ENCODE measurements around the gene VTA1.
"Not testable (repeated sequence)": the region's sequence is repeated elsewhere in the genome, so short reads cannot be mapped to it uniquely, and the experiment has no call there.

Gene VTA1, protein sequence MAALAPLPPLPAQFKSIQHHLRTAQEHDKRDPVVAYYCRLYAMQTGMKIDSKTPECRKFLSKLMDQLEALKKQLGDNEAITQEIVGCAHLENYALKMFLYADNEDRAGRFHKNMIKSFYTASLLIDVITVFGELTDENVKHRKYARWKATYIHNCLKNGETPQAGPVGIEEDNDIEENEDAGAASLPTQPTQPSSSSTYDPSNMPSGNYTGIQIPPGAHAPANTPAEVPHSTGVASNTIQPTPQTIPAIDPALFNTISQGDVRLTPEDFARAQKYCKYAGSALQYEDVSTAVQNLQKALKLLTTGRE

DNA sequence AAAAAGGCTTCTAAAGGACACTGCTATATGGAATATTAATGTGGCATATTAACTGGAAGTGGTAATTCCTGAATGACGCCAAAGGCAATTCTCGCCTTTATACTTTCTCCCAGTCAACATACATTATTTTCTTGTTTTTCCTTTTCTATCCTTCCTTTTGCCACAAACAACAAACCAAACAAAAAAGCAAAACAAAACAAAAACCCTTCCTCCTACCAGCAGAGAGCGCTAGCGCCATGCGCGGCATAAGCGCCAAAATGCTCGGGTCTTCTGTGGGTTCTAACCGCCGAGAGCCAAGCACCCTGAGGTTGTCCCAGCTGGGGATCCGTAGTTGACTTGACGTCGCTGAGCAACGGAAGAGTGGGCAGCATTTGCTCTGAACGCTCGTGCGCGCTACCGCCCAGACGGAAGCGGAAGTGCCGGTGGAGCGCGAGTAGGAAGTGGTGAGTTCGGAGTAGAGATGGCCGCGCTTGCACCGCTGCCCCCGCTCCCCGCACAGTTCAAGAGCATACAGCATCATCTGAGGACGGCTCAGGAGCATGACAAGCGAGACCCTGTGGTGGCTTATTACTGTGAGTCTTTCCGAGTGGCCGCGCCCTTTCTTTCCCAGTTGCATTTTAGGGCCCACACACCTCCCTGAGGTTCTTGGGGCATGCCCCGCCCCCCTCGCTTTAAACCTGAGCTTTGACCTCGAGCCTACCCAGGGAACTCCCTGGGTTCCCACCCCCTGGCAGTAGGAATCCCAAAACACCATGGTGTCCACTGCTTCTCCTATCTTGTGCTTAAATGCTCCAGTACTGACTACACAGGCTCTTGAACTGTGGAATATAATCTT is at the start of gene VTA1, which contains the start of gene NMBR:
VTA1 (plus strand) TSS at position 436 of the 835 bp plus-strand sequence; CDS start at position 461, 25 bp downstream.
NMBR (minus strand) TSS at position 295 of the 835 bp plus-strand sequence. CDS start 58,464 bp downstream, outside the sequence.
- H3K4me3 ChIP-seq (ENCODE audit: low read length), result peak within 1 kb of the TSS; percentile 92
- TF ChIP-seq ZNF274 (IDR thresholded peaks at IDR 0.05; ENCODE audit: low read depth, low read length), result no peak

DNA sequence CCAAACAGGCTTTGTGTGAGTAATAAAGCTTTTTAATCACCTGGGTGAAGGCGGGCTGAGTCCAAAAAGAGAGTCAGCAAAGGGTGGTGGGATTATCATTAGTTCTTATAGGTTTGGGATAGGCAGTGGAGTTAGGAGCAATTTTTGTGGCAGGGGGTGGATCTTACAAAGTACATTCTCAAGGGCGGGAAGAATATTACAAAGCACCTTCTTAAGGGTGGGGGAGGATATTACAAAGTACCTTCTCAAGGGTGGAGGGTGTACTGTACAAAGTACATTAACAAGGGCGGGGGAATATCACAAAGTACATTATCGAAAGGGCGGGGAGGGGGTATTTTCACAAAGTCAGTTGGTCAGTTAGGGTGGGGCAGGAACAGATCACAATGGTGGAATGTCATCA is 42.2 kb upstream of the VTA1 start:
- not testable (repeated sequence) for H3K4me3 ChIP-seq (ENCODE audit: low read length)

DNA sequence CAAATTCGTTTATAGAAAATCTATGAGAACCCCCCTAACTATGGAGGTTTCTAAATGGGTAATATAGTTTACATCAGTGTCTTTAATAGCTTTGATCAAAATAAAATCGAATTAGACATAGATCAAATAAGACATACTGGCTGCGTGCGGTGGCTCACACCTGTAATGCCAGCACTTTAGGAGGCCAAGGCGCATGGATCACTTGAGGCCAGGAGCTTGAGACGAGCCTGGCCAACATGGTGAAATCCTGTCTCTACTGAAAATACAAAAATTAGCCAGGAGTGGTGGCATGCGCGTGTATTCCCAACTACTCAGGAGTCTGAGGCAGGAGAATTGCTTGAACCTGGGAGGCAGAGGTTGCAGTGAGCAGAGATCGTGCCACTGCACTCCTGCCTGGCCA is 36.2 kb upstream of the VTA1 start:
- H3K4me3 ChIP-seq (ENCODE audit: low read length), result not testable (repeated sequence)

DNA sequence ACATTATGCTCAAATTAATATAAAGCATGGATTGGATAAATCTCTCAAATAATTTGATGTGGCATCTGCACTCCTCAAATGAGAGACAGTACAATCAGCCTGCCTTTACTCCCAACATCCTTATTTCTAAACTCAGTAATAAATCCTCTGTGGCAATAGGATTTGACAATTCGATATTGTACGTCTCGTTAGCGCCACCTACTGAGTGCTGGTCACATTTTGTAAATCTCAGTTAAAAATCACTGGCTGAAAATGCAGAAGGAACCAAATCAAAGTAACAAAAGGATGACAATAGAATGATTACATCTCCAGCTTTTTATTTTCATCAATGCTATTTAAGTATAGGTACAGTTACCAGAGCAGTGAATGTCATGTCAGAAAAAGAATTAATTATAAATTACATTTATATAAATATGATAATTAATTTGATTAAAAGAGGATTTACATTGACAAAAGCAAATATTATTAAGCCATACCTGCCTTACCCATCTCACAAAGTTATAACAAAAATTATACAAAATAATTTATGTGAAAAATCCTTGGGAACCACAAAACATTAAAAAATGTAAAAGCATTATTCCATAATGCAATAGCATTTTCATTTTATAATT is 34.5 kb upstream of the VTA1 start:
- H3K4me3 ChIP-seq (ENCODE audit: low read length), result no peak overlapping the region
- no peak for TF ChIP-seq ZNF274 (IDR thresholded peaks at IDR 0.05; ENCODE audit: low read depth, low read length)

DNA sequence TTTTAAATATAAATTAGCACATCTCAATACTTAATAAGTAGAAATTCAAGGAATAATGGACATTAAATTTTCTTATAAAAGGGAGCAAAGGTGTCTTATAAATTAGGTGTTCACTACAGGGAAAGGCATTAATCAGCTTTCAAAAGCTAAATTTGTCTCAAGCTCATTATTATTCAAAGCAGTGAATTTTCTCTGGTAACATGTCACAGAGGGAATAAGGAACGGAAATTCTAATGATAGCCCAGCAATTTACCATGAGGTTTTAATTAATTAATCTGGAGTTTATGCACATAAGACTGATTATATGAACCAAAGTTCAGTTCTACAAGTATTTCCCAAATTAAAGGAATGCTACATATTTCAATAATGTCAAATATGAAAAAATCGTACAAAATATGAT is 29.7 kb upstream of the VTA1 start:
- no peak for TF ChIP-seq ZNF274 (IDR thresholded peaks at IDR 0.05; ENCODE audit: low read depth, low read length)
- no peak overlapping the region for H3K4me3 ChIP-seq (ENCODE audit: low read length)

DNA sequence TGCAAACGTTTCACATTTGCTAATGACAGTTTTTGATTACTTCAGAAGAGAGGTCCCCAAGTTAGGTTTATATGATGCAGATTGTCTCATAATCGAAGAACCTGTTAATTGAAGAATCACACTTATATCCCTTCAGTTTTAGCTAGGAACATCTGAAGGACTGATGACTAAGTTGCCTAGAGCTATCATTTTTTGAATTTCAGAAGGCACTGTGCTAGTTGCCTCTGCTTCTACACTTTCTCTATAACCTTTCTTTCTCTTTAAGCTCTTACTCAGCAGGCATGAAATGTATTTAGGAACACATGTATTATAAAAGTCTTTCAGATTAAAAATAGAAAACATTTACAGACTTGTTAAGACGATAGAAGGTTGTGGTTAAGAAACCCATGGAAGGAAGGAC is 28.7 kb upstream of the VTA1 start:
- no peak for TF ChIP-seq ZNF274 (IDR thresholded peaks at IDR 0.05; ENCODE audit: low read depth, low read length)

DNA sequence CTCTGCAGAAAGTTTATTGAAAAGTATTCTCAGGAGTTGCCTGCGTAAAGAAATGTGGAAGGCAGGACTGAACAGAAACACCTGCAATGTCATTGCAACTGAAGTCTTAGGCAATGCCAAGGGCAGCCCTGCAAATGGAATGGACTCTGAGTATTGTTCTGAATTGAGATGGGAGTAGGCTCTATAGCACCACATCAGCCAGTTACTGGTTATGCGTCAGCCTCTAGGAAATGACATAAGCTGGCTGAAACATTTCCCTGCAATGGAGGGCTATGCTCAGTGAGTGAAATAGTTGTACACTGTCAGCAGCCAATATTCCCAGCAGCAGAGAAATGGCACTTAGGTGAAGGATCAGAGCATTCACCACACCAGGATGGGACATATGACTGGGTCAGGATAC is 28.1 kb upstream of the VTA1 start:
- H3K4me3 ChIP-seq (ENCODE audit: low read length), result no peak overlapping the region
- no peak for TF ChIP-seq ZNF274 (IDR thresholded peaks at IDR 0.05; ENCODE audit: low read depth, low read length)

More for the DNA sequence above, 28.7 kb upstream of the VTA1 start:
- H3K4me3 ChIP-seq (ENCODE audit: low read length), result no peak overlapping the region

DNA sequence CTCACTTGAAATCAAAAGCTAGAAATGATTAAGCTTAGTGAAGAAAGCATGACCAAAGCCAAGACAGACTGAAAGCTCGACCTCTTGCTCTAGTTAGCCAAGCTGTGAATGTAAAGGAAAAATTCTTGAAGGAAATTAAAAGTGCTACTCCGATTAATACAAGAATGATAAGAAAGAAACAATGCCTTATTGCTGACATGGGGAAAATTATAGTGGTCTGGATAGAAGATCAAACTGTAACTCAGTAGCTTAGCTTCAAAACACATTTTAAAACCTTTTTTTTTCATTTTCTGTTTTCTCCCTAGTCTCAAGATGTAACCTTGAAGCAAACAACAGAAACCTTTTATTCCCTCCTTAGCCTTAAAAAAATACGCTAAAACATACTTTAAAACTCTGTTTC is 25.7 kb upstream of the VTA1 start:
- no peak for TF ChIP-seq ZNF274 (IDR thresholded peaks at IDR 0.05; ENCODE audit: low read depth, low read length)
- no peak overlapping the region for H3K4me3 ChIP-seq (ENCODE audit: low read length)

DNA sequence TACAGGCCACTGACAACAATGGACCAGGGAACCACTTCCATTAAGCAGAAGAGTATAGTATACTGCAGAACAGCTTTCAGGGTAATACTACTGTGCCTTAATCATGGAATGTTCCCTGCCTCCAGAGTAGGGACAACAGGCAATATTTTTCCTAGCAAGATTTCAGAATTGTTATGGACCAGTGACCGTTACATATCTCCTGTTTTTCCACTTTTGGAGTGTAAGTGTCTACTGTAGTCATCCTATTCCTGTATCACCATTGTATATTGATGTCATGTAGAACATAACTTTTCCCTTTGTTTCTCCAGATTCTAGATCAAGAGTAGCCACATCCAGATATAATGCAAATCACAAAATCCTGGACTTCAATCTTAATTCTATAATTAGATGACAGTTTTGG is 16.2 kb upstream of the VTA1 start:
- no peak overlapping the region for H3K4me3 ChIP-seq (ENCODE audit: low read length)
- no peak for TF ChIP-seq ZNF274 (IDR thresholded peaks at IDR 0.05; ENCODE audit: low read depth, low read length)

DNA sequence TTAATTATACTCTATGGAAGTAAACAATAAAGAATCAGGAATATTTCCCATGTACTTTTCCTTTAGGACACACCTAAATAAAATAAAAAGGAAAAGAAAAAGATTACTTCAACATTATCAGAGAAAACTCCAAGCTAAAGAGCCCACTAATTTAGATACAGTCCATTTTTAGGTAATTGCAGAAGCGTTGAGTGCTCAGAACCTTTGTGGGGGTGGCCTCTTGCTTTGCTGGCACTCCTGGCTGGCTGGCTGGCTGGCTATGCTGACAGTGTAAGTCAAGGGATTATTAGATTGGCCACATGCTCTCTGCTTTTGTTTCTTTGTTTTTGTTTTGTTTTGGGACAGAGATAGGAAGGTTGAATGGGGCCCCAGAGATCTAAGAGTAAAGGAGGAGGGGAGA is 14.4 kb upstream of the VTA1 start, which contains the start of gene GJE1:
GJE1 (plus strand) TSS at position 301 of the 400 bp plus-strand sequence. CDS start 234 bp downstream, outside the sequence.
- TF ChIP-seq ZNF274 (IDR thresholded peaks at IDR 0.05; ENCODE audit: low read depth, low read length), result no peak
- H3K4me3 ChIP-seq (ENCODE audit: low read length), result no peak within 1 kb of the TSS

DNA sequence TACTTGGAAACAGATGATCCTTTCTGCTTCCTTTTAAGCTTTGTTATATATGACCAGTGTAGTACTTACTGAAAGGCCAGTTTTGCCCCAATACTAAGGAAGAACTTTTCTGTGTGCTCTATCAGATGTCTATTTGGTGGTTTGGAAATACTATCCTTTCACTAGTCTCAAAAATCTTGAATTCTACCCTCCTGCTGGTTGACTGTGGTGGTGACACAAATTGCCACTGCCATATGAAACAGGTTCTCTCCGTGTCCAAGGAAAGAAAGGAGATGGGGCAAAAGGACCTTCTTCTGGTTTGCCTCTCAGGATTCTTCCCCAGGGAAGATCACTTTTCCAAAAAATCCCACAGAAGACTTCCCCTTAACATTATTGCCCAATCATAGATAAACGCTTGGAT is 8.2 kb upstream of the VTA1 start:
- TF ChIP-seq ZNF274 (IDR thresholded peaks at IDR 0.05; ENCODE audit: low read depth, low read length), result no peak

DNA sequence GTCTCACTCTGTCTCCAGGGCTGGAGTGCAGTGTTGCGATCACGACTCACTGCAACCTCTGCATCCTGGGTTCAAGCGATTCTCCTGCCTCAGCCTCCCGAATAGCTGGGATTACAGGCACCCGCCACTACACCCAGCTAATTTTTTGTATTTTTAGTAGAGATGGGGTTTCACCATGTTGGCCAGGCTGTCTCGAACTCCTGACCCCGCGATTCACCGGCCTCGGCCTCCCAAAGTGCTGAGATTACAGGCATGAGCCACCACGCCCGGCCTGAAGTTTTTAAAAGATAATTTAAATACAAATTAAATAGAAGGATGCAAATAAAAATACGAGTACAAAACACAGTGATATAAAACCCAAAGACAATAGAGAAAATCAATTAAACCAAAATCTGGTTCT is 5.5 kb upstream of the VTA1 start:
- not testable (repeated sequence) for H3K4me3 ChIP-seq (ENCODE audit: low read length)

More for the DNA sequence above, 8.2 kb upstream of the VTA1 start:
- no peak overlapping the region for H3K4me3 ChIP-seq (ENCODE audit: low read length)

DNA sequence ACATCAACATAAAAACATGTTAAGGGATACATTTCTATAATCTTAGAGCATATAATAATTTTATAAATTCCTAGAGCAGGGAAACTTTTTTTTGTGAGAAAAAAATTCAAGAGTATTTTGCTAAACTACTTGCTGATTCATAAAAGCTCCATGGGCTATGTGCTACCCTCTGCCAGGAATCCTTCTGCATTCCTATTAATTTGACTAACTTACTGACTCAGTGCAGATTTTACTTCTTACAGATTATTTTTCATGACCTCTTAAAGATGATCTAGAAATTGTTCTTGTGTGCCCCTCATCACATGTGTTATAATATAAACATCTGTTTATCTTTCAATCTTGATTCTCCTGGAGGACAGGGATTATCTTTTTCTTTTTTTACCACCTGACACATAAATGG is 5.7 kb downstream of the VTA1 start:
- no peak for TF ChIP-seq ZNF274 (IDR thresholded peaks at IDR 0.05; ENCODE audit: low read depth, low read length)
- H3K4me3 ChIP-seq (ENCODE audit: low read length), result no peak overlapping the region

DNA sequence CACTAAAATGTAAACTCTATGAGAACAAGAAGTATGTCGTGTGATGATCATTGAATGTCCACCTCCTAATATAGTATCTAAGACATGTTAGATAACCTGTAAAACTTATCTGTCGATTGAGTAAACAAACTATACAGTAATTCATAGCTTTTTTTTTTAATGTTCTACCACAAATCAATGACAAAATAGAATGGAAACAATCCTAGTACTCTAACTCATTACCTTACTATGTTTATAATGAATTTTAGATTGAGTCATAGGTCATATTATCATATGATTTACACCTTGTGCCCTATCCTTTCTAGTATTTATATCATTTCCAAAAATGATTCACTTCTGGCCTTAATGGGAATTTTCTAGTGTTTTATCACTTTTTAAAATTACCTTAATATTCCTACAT is 6.1 kb downstream of the VTA1 start:
- no peak for TF ChIP-seq ZNF274 (IDR thresholded peaks at IDR 0.05; ENCODE audit: low read depth, low read length)
- no peak overlapping the region for H3K4me3 ChIP-seq (ENCODE audit: low read length)

DNA sequence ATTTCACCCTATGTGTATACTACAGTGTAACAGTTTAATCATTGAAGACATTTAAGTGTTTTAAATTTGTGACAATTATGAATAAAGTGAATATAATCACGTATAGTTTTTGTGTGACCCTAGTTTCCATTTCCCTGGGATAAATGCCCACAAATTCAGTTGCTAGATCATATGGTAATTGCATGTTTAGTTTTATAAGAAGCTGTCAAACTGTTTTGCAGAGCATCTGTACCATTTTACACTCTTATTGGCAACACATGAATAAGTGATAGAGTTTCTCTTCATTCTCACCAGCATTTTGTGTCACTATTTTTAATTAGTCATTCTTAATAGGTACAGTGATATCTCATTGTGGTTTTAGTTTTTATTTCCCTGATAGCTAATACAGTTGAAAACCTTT is 7.3 kb downstream of the VTA1 start:
- H3K4me3 ChIP-seq (ENCODE audit: low read length), result no peak overlapping the region
- TF ChIP-seq ZNF274 (IDR thresholded peaks at IDR 0.05; ENCODE audit: low read depth, low read length), result no peak

Measured in GM08714 (cell line).